Uterus (tissue), 4 donors: ENCODE data around the gene MBP. TPM values are rescaled to one million over a fixed set of nuclear protein-coding genes. Genes with fewer than 3 reads are reported as not detected.

ENCODE experiments used
- DNase-seq, 2 donors: peaks; one replicate each; pipeline ENCODE4 v3.0.0-alpha.2; 2019 to 2020
- H3K27ac ChIP-seq, 2 donors: fragments of 200-600 bp; sonication (generic); 1 replicate in 1 of 2; 2 replicates in 1 of 2; pipeline ENCODE4 v1.5.1; 2016 to 2018
- H3K27me3 ChIP-seq, 2 donors: fragments of 200-600 bp; sonication (generic); one replicate each; pipeline ENCODE4 v1.5.1; 2018 to 2019; ENCODE audit warnings: control low read depth in 1 of 2
- H3K36me3 ChIP-seq, 2 donors: fragments of 200-600 bp; sonication (generic); one replicate each; pipeline ENCODE4 v1.5.1; 2019; ENCODE audit warnings: control low read depth in 1 of 2
- H3K4me1 ChIP-seq, 2 donors: fragments of 200-600 bp; sonication (generic); one replicate each; pipeline ENCODE4 v1.5.1; 2018 to 2019; ENCODE audit warnings: control low read depth in 1 of 2
- H3K4me3 ChIP-seq, 2 donors: fragments of 200-600 bp; sonication (generic); 1 replicate in 1 of 2; 2 replicates in 1 of 2; pipeline ENCODE4 v1.5.1; 2018 to 2019; ENCODE audit warnings: mild to moderate bottlenecking in 1 of 2
- H3K9me3 ChIP-seq, 2 donors: fragments of 200-600 bp; sonication (generic); one replicate each; pipeline ENCODE4 v1.5.1; 2019; ENCODE audit warnings: control low read depth in 1 of 2
- POLR2A ChIP-seq, 2 donors: fragments of 450-650 bp; IDR thresholded peaks; one replicate each; pipeline ENCODE4 v1.6.1; 2016; ENCODE audit warnings: antibody characterized with exemption in 2 of 2, mild to moderate bottlenecking in 1 of 2, moderate library complexity in 1 of 2
- intact Hi-C: fragments of 100-400 bp; cut with DNase I; formaldehyde crosslinking; loops from one replicate; pipeline ENCODE4 v1.15.1; 2023; ENCODE audit warnings: low total_unique reads
- total RNA-seq, 4 donors: library from RNA; depleted of rRNA in 3 of 4; stranded (reverse); fragments of >200 nt in 3 of 4; gene quantifications; one replicate each; pipeline versions ENCODE4 v1.1.0 to v1.2.4, GENCODE V29; 2014 to 2023
- TF ChIP-seq, protein P1 (sequence below), 4 experiments: fragments of 200-600 bp in 2 of 4; fragments of 450-650 bp in 2 of 4; sonication (generic) in 2 of 4; IDR thresholded peaks; one replicate each; pipeline ENCODE4 v1.5.1; 2016 to 2019; ENCODE audit warnings: antibody characterized with exemption in 4 of 4, mild to moderate bottlenecking in 2 of 4, moderate library complexity in 1 of 4
- donor health status: DM: yes; HTN: yes; CAD: no.

MBP gene
- total RNA-seq, 4 donors from 2014 or later, result 12.1 to 52.2 (median 19.8) TPM

- Histone ChIP-seq H3K27me3 (no peaks in the 10 kb centered on the region), H3K4me3 (no peak overlapping the region), H3K4me1 (no peaks in the 10 kb centered on the region), H3K27ac (no peak overlapping the region), H3K9me3 (no peaks in the 10 kb centered on the region), H3K36me3 (no peaks in the 10 kb centered on the region)
- DNase-seq, result no peak
- TF ChIP-seq, protein P1, sequence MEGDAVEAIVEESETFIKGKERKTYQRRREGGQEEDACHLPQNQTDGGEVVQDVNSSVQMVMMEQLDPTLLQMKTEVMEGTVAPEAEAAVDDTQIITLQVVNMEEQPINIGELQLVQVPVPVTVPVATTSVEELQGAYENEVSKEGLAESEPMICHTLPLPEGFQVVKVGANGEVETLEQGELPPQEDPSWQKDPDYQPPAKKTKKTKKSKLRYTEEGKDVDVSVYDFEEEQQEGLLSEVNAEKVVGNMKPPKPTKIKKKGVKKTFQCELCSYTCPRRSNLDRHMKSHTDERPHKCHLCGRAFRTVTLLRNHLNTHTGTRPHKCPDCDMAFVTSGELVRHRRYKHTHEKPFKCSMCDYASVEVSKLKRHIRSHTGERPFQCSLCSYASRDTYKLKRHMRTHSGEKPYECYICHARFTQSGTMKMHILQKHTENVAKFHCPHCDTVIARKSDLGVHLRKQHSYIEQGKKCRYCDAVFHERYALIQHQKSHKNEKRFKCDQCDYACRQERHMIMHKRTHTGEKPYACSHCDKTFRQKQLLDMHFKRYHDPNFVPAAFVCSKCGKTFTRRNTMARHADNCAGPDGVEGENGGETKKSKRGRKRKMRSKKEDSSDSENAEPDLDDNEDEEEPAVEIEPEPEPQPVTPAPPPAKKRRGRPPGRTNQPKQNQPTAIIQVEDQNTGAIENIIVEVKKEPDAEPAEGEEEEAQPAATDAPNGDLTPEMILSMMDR (IDR thresholded peaks at IDR 0.05), result no peak
- TF ChIP-seq POLR2A (IDR thresholded peaks at IDR 0.05), result no peak
- intact Hi-C loops, result no loop called here
Observed at GRCh38 chr18:77035380-77036187, 97.0 kb downstream of the MBP start.

DNA sequence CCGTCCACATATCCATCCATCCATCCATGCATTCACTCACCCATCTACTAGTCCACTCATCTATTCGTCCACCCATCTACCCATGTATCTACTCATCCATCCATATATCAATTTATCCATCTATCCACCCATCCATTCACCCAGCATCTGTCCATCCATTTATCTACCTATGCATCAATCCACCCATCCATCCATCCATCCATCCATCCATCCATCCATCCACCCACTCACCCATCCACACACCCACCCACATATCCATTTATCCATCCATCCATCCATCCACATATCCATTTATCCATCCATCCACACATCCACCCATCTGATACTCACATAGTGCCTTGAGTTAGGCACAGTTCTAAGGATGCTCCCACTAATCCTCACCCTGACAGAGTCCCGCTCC, 99.0 kb downstream of the MBP start:
- intact Hi-C loops, result no loop called here

GRCh38 chr18:77032181-77032701, 100.3 kb downstream of the MBP start:
- no peak overlapping the region for H3K4me3 ChIP-seq
- no peaks in the 10 kb centered on the region for H3K36me3 ChIP-seq
- no peaks in the 10 kb centered on the region for H3K9me3 ChIP-seq
- no peaks in the 10 kb centered on the region for H3K27me3 ChIP-seq
- TF ChIP-seq POLR2A (IDR thresholded peaks at IDR 0.05), result no peak
- TF ChIP-seq, protein P1 (IDR thresholded peaks at IDR 0.05), result no peak
- intact Hi-C loops, result no loop called here
- no peaks in the 10 kb centered on the region for H3K4me1 ChIP-seq
- DNase-seq, result no peak
- H3K27ac ChIP-seq, result no peak overlapping the region

More for the DNA sequence above, 99.0 kb downstream of the MBP start:
- no peaks in the 10 kb centered on the region for H3K27me3 ChIP-seq
- no peak for DNase-seq
- no peak for TF ChIP-seq POLR2A (IDR thresholded peaks at IDR 0.05)
- TF ChIP-seq, protein P1 (IDR thresholded peaks at IDR 0.05), result no peak
- H3K27ac ChIP-seq, result no peak overlapping the region
- H3K4me3 ChIP-seq, result no peak overlapping the region
- no peaks in the 10 kb centered on the region for H3K36me3 ChIP-seq
- no peaks in the 10 kb centered on the region for H3K4me1 ChIP-seq
- H3K9me3 ChIP-seq, result no peaks in the 10 kb centered on the region

DNA sequence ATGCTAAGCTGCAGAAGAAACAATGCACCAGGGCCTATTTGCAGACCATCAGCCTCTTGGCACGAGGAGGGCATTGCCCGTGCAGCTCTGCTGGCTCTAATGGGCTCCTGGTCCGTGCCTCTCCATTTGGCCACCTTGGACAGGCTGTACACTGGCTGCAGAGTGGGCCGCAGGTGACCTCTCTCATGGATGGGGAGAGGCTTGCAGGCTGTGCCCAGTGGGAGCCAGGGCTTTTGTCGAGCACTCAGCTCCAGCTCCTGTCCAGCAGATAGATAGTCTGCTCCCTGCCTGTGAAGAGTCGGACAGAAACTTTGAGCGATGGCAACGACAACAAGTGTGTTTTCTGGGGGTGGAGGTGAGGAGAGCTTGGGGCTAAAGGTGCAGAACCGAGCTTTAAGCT, 100.9 kb downstream of the MBP start:
- intact Hi-C loops, result no loop called here
- Histone ChIP-seq H3K4me3 (no peak overlapping the region), H3K4me1 (no peaks in the 10 kb centered on the region), H3K36me3 (no peaks in the 10 kb centered on the region), H3K9me3 (no peaks in the 10 kb centered on the region), H3K27me3 (no peaks in the 10 kb centered on the region), H3K27ac (no peak overlapping the region)
- no peak for DNase-seq
- TF ChIP-seq POLR2A (IDR thresholded peaks at IDR 0.05), result no peak
- TF ChIP-seq, protein P1 (IDR thresholded peaks at IDR 0.05), result no peak

- H3K9me3 ChIP-seq, result no peaks in the 10 kb centered on the region
- no peaks in the 10 kb centered on the region for H3K36me3 ChIP-seq
- no peak for DNase-seq
- no peak for TF ChIP-seq POLR2A (IDR thresholded peaks at IDR 0.05)
- TF ChIP-seq, protein P1 (IDR thresholded peaks at IDR 0.05), result no peak
- H3K27me3 ChIP-seq, result no peaks in the 10 kb centered on the region
- H3K4me3 ChIP-seq, result no peak overlapping the region
- no peak overlapping the region for H3K27ac ChIP-seq
- H3K4me1 ChIP-seq, result no peaks in the 10 kb centered on the region
- intact Hi-C loops, result no loop called here
Observed at GRCh38 chr18:77030201-77030600, 102.4 kb downstream of the MBP start.
